ENCODE measurements around the gene PSMB1. TPM values are rescaled to one million over a fixed set of nuclear protein-coding genes. Genes with fewer than 3 reads are reported as not detected.

Gene PSMB1
- total and polyA plus RNA-seq, 2 donors (not counting 3 experiments of a cell fraction or from before 2014, with no cell fraction given) = 198 to 560 TPM

DNA sequence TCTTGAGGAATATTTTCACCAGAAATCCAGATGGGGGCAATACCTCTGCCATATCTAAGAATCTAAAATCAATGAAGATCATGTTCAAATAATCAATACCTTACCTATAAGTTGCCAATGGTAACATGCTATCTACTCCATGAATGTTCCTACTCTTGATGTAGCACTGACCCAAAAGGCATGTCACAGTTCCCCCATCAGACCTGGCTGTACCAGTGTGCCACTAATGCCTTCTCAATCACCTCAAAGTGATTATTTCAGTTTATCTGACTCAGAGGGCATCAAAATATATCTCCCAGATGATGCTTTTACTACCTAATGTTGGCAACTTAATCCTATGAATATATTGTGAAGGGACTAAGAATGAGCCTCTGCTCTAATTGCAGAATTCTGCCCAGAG, 25.8 kb upstream of the PSMB1 start:
- Histone ChIP-seq H3K27ac (ENCODE audit: insufficient read depth, low read depth, low read length) (no peak overlapping the region), H3K4me1 (ENCODE audit: control insufficient read depth, extremely low read depth, insufficient read depth, low read length) (peaks cover 9% of the 10 kb centered on the region), H3K36me3 (ENCODE audit: control insufficient read depth in 2 of 2, extremely low read depth in 1 of 2, insufficient read depth in 2 of 2, low read length in 2 of 2) (peaks cover 10 to 14% of the 10 kb centered on the region in 2 experiments), H3K79me2 (ENCODE audit: control insufficient read depth, insufficient read depth, low read length) (peaks cover 23% of the 10 kb centered on the region), H3K4me2 (ENCODE audit: insufficient read depth, low read length) (no peak overlapping the region), H4K20me1 (replicated peaks; ENCODE audit: control insufficient read depth, extremely low read depth, insufficient read depth, low read length) (no peaks in the 10 kb centered on the region), H3K9me1 (replicated peaks; ENCODE audit: control insufficient read depth, extremely low read depth, insufficient read depth, low read length) (no peaks in the 10 kb centered on the region), H3K4me3 (replicated peaks in 1 of 3; ENCODE audit: insufficient read depth in 1 of 3, low read depth in 1 of 3, low read length in 3 of 3) (no peak overlapping the region), H3K9ac (replicated peaks; ENCODE audit: extremely low read depth, insufficient read depth, low read length) (no peak overlapping the region), H3K9me3 (replicated peaks; ENCODE audit: control insufficient read depth, insufficient read depth, low read length) (no peaks in the 10 kb centered on the region), H2AFZ (ENCODE audit: low read depth, low read length) (no peak overlapping the region), H3K27me3 (ENCODE audit: control insufficient read depth in 2 of 2, insufficient read depth in 2 of 2, low read length in 2 of 2) (no peaks in the 10 kb centered on the region)
- TF ChIP-seq EZH2 (IDR thresholded peaks at IDR 0.05; ENCODE audit: borderline replicate concordance, low read depth, low read length, severe bottlenecking) (no peak), JUN (IDR thresholded peaks at IDR 0.05; ENCODE audit: borderline replicate concordance, insufficient read depth, insufficient read length, low read depth) (no peak), MYC (IDR thresholded peaks at IDR 0.05; ENCODE audit: low read depth, low read length) (no peak), POLR2A (IDR thresholded peaks at IDR 0.05; ENCODE audit: low read depth, low read length) (no peak), FOS (IDR thresholded peaks at IDR 0.05; ENCODE audit: borderline replicate concordance, insufficient read depth, low read length) (no peak), GATA2 (IDR thresholded peaks at IDR 0.05; ENCODE audit: insufficient read depth, insufficient read length, low read depth, low read length) (no peak), POLR2AphosphoS5 (IDR thresholded peaks at IDR 0.05; ENCODE audit: insufficient read depth, low read depth, low read length) (no peak)
- TF ChIP-seq, protein P1, sequence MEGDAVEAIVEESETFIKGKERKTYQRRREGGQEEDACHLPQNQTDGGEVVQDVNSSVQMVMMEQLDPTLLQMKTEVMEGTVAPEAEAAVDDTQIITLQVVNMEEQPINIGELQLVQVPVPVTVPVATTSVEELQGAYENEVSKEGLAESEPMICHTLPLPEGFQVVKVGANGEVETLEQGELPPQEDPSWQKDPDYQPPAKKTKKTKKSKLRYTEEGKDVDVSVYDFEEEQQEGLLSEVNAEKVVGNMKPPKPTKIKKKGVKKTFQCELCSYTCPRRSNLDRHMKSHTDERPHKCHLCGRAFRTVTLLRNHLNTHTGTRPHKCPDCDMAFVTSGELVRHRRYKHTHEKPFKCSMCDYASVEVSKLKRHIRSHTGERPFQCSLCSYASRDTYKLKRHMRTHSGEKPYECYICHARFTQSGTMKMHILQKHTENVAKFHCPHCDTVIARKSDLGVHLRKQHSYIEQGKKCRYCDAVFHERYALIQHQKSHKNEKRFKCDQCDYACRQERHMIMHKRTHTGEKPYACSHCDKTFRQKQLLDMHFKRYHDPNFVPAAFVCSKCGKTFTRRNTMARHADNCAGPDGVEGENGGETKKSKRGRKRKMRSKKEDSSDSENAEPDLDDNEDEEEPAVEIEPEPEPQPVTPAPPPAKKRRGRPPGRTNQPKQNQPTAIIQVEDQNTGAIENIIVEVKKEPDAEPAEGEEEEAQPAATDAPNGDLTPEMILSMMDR (IDR thresholded peaks at IDR 0.05; ENCODE audit: extremely low read depth in 1 of 2, insufficient read depth in 1 of 2, low read depth in 1 of 2, low read length in 2 of 2) = no peak
- TF ChIP-seq, protein P2, sequence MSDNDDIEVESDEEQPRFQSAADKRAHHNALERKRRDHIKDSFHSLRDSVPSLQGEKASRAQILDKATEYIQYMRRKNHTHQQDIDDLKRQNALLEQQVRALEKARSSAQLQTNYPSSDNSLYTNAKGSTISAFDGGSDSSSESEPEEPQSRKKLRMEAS (IDR thresholded peaks at IDR 0.05; ENCODE audit: insufficient read depth, insufficient read length) = no peak
- no TSS peak for BruUV-seq (replicated peaks)
- CTCF ChIA-PET = interaction anchor here (0.7 kb wide), 1 partner anchor 318 kb away, joined by 3 read pairs; no protein-coding TSS in a partner anchor
- FAIRE-seq = no peak
- intact Hi-C loops (cut with micrococcal nuclease) (no loop called here), dilution Hi-C loops (cut with MboI; ENCODE audit: extremely low pct_ligation_motif_present, low sequenced_read_pairs) (no loop called here)
- POLR2A ChIA-PET = no interaction called here
- no peak for DNase-seq (ENCODE audit: low read depth, low spot score)
